SH-SY5Y (cell line): ENCODE results near the gene MBOAT7.

ENCODE experiments used
- GATA2 ChIP-seq: IDR thresholded peaks from 2 replicates; pipeline ENCODE4 v1.6.1; 2011; ENCODE audit warnings: mild to moderate bottlenecking, low read depth, low read length
- GATA3 ChIP-seq: IDR thresholded peaks from 2 replicates; pipeline ENCODE4 v1.6.1; 2011; ENCODE audit warnings: low read depth, mild to moderate bottlenecking, low read length, moderate library complexity

- TF ChIP-seq GATA2 (no peak), GATA3 (no peak)
Measured at GRCh38 chr19:54186934-54187381, 2.4 kb downstream of the MBOAT7 start.
